Measurements from ENCODE around the gene IMMP1L.

DNA sequence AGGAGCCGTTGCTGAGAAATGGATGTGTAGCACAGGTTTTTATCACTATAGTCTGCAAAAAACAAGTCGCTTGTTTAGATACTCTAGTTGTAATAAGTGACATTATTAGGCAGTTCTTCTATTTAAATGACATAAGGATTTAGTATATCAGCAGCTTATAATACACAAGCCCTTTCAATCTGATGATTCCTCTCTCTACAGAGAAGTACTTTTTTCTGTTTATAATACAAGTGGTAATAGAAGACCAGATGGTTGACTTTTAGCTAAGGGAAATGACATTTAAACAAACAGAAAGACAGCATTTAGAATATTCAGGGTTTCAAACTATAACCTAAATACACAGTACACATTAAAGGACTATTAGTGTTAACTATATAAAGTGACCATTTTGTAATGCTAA lies 60.4 kb downstream of the IMMP1L start:
- TF ChIP-seq EZH2 (IDR thresholded peaks at IDR 0.05; ENCODE audit: insufficient read depth, poor library complexity, severe bottlenecking) (no peak), EZH2phosphoT487 (IDR thresholded peaks at IDR 0.05; ENCODE audit: insufficient read depth, low read depth) (no peak)
